Upper lobe of left lung (tissue), 4 donors: ENCODE data around the gene SYF2.
"Not testable (repeated sequence)": the region's sequence is repeated elsewhere in the genome, so short reads cannot be mapped to it uniquely, and the experiment has no call there.

ENCODE experiments used
- EP300 ChIP-seq, 4 donors: sonication (generic); formaldehyde crosslinking; IDR thresholded peaks; one replicate each; pipeline ENCODE4 v1.5.1; 2017; ENCODE audit warnings: antibody characterized with exemption in 4 of 4, control low read depth in 2 of 4
- POLR2A ChIP-seq, 4 donors: fragments of 450-650 bp; IDR thresholded peaks; one replicate each; pipeline ENCODE4 v1.5.1; 2016 to 2017; ENCODE audit warnings: antibody characterized with exemption in 4 of 4, mild to moderate bottlenecking in 2 of 4
- POLR2AphosphoS5 ChIP-seq, 2 donors: sonication (generic); formaldehyde crosslinking; IDR thresholded peaks; one replicate each; pipeline ENCODE4 v1.5.1; 2017; ENCODE audit warnings: antibody characterized with exemption in 2 of 2
- TF ChIP-seq, protein P1 (sequence below), 6 experiments: fragments of 450-650 bp in 4 of 6; fragments of 200-600 bp in 2 of 6; sonication (generic) in 2 of 6; IDR thresholded peaks; one replicate each; pipeline ENCODE4 v1.5.1; 2016 to 2019; ENCODE audit warnings: antibody characterized with exemption in 6 of 6

DNA sequence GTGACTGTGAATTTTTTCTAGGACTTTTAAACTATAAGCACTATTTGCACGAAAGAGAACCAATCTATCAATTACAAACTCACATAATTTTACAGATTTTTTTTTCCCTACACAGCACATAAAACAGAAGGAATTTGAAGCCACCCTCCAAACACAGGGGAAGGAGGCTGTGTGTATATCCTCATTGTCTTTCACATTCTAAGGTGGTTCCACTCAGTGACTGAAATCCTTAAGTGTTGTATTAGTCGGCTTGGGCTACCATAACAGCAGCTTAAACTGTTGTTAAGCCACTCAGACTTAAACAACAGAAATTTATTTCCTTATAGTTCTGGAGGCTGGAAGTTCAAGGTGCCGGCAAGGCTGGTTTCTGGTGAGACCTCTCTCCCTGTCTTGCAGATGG lies 28.0 kb upstream of the SYF2 start:
- TF ChIP-seq, protein P1, sequence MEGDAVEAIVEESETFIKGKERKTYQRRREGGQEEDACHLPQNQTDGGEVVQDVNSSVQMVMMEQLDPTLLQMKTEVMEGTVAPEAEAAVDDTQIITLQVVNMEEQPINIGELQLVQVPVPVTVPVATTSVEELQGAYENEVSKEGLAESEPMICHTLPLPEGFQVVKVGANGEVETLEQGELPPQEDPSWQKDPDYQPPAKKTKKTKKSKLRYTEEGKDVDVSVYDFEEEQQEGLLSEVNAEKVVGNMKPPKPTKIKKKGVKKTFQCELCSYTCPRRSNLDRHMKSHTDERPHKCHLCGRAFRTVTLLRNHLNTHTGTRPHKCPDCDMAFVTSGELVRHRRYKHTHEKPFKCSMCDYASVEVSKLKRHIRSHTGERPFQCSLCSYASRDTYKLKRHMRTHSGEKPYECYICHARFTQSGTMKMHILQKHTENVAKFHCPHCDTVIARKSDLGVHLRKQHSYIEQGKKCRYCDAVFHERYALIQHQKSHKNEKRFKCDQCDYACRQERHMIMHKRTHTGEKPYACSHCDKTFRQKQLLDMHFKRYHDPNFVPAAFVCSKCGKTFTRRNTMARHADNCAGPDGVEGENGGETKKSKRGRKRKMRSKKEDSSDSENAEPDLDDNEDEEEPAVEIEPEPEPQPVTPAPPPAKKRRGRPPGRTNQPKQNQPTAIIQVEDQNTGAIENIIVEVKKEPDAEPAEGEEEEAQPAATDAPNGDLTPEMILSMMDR (IDR thresholded peaks at IDR 0.05), result not testable (repeated sequence)
- TF ChIP-seq EP300, POLR2A, POLR2AphosphoS5 (IDR thresholded peaks at IDR 0.05): not testable (repeated sequence)
